Activated CD8-positive, alpha-beta memory T cell treated with anti-CD3 and anti-CD28 coated beads, Interleukin-2, amount 50 U/mL, for 48 hours (primary cell): ENCODE data around the gene RETSAT.
A peak's percentile ranks its signal among the peaks of the same experiment; 100 is the strongest.
"Not testable (repeated sequence)": the region's sequence is repeated elsewhere in the genome, so short reads cannot be mapped to it uniquely, and the experiment has no call there.

Source experiments
- DNase-seq: peaks from one replicate; pipeline ENCODE4 v3.0.0-alpha.2; 2020

RETSAT gene

GRCh38 chr2:85329701-85330100 lies 24.6 kb downstream of the RETSAT start:
- not testable (repeated sequence) for DNase-seq

GRCh38 chr2:85329181-85329651 lies 25.1 kb downstream of the RETSAT start:
- no peak for DNase-seq

GRCh38 chr2:85327822-85328617 lies 26.3 kb downstream of the RETSAT start, which contains the start of gene TGOLN2:
TSS of gene TGOLN2 (minus strand) at chr2:85327989. CDS start at chr2:85327962, 27 bp downstream.
- peak; percentile 95 for DNase-seq

- peak; percentile 83 for DNase-seq
Observed at GRCh38 chr2:85327160-85327821, 27.0 kb downstream of the RETSAT start.

GRCh38 chr2:85326406-85327159 lies 27.7 kb downstream of the RETSAT start:
- DNase-seq, result peak; percentile 65

- DNase-seq, result no peak
Observed at GRCh38 chr2:85325466-85325811, 28.9 kb downstream of the RETSAT start.

- no peak for DNase-seq
Observed at GRCh38 chr2:85324639-85325465, 29.5 kb downstream of the RETSAT start.

- DNase-seq, result not testable (repeated sequence)
Observed at GRCh38 chr2:85323988-85324367, 30.4 kb downstream of the RETSAT start.

- DNase-seq, result no peak
Observed at GRCh38 chr2:85323351-85323987, 30.9 kb downstream of the RETSAT start.

- DNase-seq, result no peak
Observed at GRCh38 chr2:85319796-85320195, 34.5 kb downstream of the RETSAT start.

GRCh38 chr2:85318222-85319074 lies 35.9 kb downstream of the RETSAT start:
- no peak for DNase-seq

- not testable (repeated sequence) for DNase-seq
Observed at GRCh38 chr2:85315921-85316320, 38.4 kb downstream of the RETSAT start.

- DNase-seq, result no peak
Observed at GRCh38 chr2:85314884-85315242, 39.5 kb downstream of the RETSAT start.

GRCh38 chr2:85312404-85312803 lies 41.9 kb downstream of the RETSAT start:
- no peak for DNase-seq

- no peak for DNase-seq
Observed at GRCh38 chr2:85310330-85310729, 44.0 kb downstream of the RETSAT start.

GRCh38 chr2:85309699-85310321 lies 44.5 kb downstream of the RETSAT start:
- no peak for DNase-seq

- DNase-seq, result no peak
Observed at GRCh38 chr2:85308896-85309555, 45.3 kb downstream of the RETSAT start.

GRCh38 chr2:85308201-85308600 lies 46.1 kb downstream of the RETSAT start:
- DNase-seq, result no peak

GRCh38 chr2:85307527-85307897 lies 46.8 kb downstream of the RETSAT start:
- no peak for DNase-seq
